Stimulated activated CD4-positive, alpha-beta T cell treated with anti-CD3 and anti-CD28 coated beads, Interleukin-15, amount 100 ng/mL, for 1 hour (primary cell): ENCODE measurements around the gene OAF.

ENCODE experiments used
- DNase-seq, 2 donors: peaks; one replicate each; pipeline ENCODE4 v3.0.0-alpha.2; 2020; ENCODE audit warnings: low read depth in 1 of 2, low spot score in 1 of 2

OAF gene

DNA sequence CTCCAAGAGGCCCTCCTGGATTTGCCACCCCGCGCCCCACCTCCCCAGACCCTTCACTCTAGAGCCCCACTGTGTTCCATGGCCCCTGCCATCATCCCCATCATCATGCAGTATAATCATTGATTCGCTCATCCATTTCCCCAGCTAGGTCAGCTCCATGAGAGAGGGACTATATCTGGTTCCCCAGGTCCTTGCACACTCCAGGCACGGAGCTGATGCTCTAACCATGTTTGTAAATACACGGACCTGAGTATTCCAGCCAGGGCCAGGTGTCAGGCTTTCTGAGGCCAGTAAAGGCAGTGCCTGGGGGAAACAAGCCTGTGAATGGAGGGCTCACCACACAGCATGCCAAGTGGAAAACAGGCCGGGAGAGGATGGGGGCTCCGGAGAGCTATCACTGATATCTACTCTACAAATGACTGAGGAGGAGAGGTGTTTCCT lies 27.1 kb upstream of the OAF start:
- DNase-seq = no peak

DNA sequence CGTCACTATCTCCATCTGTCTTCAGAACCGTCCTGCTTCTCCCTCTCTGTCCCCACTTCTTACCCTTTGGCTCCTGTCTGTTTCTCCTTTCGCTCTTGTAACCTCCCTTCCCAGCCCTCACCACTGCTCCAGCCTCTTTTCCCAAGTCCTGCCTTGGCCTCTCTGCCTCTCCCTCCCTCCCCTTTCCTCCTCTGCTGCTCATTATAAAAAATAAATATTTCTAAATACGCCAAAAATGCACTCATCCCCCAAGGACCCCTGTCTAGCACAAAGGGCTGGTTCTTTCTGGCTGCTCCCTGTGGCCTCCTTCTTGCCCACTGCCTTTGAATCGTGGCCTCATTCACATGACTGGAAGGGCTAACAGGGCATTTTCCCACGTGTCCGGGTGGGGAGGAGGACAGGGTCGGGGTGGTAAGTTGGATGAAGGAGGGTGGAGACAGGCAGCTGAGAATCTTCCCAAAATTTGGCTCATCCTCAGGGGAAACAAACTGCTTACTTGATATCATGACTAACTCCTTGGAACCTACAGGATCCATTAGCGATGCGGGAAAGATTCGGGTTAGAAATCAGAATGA lies 26.4 kb upstream of the OAF start:
- DNase-seq = no peak

DNA sequence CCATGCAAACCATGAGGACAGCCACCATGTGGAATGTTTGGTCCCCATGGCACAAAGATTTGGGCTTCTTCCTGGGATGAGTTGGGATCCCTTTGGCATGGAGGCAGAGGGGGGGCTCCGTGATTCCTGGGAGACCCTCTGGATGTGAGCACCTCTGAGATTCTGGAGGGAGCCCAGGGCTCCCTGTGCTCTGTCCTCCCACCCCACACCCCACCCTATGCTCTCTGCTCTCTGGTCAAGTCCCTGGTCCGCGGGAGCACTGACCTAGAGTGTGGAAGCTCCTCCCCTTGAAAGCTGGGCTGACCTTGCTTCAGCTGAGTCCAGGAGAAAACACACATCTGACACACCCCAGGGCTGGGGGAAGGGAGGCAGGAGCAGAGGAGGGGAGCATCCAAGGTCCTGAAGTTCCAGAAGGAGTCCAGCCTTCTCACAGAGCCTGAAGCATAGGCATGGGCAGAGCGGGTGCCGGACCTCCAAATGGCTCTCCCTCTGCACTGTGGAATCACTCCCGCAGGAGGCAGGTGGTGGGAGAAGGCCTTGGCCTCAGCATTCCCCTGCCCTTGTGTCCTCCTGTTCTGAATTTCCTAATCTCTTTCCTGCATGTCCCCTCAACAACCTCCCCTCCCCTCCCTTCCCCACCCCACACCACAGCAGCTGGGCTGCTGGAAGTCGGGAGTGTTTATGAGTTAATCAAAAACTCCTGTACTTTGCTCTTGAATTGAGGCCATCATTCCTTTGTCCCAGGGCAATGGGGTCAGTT lies 25.7 kb upstream of the OAF start:
- DNase-seq = no peak

DNA sequence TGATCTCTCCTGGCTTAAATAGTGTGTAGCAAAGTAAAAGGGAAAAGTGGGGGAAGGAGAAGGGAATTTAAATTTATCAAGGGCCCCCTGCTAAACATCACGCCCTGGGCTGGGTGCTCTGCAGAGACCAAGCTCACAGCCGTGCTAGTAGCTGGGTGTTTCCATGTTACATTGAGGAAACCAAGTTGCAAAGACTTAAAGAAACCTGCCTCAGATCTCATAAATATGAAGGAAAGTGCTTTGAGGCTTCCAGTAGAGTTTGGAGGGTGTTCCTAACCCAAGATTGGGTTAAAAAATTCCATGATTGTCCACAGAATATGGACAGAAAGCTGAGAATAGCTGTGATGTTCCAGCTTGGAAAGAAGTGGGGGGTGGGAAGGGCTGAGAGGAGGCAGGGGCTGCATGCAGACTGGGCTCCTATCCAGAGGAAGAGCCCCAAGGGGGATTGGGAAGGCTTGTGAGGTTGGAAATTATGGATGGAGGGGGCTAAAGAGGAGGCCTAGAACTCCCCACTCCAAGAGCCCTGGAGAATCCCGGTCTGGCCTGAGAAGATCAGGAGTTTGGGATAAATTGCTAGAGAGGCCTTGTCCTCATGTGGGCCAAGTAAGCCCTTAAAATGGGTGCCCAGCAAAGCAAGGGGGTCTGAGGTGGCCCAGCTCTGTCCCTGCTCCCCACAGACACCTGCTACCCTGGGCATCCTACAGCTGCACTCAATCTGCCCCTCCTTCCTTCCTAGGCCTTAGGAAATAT lies 25.0 kb upstream of the OAF start:
- DNase-seq = no peak

DNA sequence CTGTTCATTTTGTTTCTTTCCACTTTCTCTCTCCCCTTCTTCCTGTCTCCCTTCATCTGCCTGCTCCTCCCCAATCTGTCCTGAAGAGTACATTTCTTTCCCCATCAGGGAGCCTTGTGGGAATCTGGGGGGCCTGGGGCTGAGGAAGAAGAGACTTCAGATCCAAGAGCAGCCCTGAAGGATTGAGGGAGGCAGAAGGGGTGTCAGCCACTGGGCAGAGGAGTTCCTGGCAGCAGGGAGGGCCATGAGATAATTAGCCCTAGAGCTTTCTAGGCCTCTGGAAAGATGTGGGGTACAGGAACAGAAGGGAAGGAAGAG lies 24.4 kb upstream of the OAF start:
- DNase-seq = no peak

DNA sequence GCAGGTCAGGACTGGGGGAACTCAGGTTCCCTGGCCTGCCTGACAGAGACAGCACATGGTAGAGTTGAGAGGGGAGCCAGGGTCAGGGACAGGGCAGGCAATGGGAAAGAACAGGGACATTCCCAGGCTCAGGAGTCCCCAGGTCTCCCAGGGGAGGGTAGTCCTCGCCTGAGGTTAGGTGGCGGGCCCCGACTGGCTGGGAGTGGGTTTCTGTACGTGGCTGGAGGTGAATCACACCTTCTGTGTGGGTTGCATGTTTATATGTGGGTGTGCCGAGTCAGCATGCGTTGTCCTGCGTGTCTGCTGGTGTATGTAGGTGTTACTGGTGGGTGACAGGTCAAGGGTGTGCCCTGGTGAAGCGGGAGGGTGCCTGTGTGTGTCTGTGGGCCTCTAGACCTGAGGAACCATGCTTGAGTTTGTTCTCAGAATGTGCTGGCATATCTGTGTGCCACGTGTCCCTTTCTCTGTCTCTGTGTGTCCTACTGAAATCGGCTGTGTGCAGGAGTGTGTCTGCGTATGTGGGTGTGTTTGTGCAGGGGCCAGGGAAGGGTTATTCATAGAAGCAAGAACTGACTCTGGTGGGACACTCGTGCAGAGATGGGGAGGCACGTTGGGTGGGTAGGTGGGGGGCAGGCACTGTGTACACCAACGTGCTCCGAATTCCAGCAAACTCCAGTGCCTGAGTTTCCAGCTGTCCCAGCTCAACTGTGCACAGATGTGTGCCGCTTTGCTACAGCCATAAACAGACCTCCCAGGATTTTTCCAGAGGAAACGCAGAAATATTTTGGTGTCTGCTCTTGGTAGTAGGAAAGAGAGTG lies 23.8 kb upstream of the OAF start:
- peak in 1 of 2 donors; percentile 6 for DNase-seq

DNA sequence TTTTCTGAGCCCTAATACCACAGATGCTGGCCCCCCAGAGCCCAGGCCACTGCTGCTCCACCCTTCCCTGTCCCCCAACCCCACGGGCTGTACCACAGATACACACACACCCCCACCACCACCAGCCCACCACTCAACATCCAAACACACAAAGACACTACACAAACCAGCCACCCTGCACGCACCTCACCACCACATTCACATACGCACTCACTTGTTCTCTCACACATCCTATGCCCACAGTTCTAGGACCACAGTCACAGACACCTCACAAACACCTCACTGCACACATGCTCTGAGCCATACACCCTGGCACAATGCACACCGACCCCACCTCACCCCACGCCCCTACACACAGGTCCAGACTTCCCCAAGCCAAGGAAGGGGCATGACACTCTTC lies 22.5 kb upstream of the OAF start:
- DNase-seq = no peak

DNA sequence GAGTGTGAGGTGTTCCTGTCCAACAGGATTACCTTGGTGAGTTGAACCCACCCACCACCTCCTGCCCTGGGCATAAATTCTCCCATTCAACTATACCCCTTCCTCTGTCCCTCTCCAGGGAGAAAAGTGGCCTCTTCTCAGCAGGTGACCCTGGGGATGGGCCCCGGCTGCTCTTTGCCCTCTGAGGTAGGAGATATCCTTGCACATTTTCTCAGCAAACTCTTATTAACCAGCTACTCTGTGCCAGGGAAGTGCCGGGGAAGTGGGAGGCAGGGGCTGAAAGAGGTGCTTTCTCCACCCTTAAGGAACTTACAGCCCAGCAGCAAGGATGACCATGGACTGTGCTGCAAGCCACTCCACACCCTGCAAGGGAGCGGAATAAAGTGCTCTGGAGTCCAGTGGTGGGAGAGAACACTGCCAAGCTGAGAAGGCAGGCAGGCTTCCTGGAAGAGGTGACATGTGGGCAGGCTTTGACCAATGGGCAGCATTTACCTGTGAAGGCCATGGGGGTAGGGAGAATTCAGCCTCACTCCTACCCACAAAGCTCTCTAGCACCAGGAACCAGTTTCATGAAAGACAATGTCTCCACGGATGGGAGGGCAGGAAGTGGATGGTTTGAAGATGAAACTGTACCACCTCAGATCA lies 21.9 kb upstream of the OAF start:
- no peak for DNase-seq

DNA sequence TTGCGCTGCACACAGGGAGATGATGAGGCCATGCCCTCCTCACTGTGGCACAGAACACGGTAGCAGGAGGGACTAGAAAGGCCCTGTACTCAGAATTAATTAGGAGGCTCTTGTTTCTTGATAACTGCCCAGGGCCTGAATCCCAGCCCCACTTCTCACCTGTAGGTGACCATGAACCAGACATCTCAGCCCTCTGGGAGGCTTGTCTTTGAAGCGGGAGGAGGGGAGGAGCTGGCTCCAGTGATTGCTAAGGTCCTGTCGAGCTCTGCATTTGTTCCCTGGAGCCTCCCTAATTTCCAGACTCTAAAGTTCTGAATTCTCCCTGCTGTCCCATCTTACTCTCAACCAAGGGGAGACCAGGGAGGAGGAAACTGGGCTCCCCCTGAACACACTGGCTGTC lies 19.8 kb upstream of the OAF start:
- no peak for DNase-seq

DNA sequence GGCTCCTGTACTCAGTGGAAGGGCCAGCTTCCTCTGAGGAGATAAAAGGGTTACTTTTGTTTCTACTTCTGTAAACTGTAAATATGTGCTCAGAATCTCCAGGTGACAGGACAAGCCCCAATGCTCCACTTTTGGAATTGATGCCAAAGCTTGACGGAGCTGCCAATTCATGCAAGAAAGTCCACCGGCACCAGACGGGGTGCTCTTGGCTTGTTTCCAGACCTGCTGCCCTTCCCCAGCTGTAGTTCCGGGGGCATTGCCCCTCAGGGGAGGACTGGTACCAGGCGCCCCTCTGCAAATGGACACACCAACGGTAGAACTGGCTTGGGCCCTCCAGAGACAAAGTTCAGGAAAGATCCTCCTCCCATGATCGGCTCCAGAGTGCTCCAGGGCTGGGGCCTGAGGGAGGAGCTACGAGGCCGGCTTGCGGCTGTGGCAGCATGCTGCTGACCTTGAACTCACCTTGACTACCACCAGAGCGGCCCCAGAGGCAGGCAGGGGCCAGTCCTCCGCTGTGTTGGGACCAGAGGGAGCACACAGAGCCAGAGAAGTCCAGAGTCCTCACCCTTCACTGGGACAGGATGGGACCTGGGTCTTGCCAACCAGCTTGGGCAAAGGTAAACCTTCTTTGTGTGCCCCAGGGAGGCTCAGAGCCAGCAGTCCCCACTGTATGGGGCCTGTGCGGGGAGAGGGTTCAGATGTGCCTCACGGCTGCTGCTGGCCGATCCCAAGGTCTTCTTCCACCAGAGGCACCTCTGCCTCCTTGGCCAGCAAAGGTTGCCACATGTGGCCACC lies 17.8 kb upstream of the OAF start:
- DNase-seq = no peak

DNA sequence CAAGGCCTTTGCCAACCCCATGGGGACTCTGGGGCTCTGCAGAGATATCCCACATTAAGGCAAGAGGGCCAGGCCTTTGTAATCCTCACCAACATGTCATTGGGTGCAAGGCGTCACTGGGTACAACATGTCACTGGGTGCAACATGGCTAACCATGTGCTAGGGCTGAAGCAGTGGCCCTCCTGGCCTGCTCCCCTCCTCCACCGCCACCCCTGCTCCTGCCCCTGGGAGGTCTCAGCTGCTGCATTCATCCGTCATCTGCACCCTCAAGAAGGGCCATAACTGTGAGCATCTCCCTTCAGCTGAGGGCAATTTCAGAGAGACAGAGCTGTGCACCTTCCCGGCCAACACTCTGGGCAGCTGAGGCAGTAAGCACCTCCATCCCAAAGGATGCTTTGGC lies 16.7 kb upstream of the OAF start:
- no peak for DNase-seq

DNA sequence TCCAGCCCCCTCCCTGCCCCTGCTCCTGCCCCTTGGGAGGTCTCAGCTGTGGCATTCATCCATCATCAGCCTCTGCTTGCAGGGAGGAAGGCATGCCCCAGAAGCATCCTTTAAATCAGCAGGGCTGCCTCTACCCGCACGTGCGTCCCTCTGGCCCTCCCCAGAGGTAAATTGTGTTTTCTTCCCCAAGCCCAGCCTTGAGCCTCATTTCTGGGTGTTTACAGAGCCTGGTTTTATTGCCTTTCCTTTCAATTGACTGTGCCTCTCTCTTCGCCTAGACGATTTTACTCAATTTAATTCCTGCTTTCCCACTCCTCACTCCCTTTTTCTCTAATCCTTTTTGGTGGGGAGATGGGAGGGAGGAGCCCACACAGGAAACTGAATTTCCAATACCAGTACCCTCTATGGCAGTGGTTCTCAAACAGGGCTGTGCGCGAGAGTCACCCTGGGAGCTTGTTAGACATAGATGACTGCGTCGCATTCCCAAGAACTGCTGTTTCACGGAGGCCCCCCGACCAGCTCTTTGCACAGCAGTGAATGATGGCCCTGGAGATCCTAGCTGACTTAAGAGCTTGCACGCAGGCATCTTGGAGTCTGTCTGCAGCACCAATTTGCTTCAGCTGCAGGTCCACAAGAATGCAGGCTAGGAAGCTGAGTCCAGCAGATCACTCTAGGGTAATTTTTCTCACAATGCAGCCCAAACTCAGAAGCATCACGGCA lies 15.1 kb upstream of the OAF start:
- no peak for DNase-seq

DNA sequence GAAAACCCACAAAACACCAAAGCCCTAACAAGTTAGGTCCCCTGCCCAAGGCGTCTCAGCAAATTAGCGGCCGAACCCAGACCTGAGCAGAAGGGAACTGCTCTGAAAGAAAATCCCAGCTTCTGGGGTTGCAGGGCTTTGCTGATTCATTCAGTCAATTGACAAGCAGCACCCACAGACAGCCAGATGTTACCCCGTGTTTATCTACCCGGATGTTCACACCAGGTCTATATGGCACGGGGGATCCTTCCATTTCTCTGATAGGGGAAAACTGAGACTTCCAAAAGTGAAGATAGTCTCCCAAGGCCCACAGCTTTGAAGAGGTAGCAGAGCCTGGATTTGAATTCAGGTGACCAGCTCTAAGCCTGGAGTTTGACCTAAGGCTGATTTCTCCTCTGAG lies 14.0 kb upstream of the OAF start:
- no peak for DNase-seq

DNA sequence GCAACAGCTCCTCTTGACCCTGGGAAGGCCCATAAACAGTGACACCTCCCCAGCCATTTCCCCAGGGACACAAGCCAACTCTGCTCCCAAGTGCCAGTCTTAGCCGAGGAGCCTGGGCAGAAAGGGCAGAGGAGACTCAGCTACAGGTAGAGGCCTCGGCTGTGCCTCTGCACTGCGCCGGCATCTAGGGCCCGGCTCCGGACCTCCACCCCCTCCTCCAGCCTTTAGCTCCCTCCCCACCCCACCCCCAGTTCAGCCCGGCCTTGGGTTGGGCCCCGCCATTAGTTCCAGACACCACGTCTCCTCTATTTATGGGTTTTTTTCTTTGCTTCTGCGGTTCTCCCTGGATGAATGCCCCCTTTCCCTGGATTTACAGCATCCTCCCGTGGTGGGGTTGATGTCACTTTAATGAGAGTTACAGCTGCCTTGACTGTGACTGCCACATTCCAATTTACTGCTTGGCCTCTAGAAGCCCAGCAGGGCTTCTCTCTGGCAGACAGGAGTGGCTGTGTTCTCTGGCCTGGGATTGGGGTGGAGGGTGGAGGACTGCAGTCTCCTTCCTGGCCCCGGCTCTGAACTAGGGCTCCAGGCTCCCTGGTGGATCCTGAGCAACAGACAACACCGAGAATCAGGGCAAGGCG lies 13.5 kb upstream of the OAF start:
- no peak for DNase-seq

DNA sequence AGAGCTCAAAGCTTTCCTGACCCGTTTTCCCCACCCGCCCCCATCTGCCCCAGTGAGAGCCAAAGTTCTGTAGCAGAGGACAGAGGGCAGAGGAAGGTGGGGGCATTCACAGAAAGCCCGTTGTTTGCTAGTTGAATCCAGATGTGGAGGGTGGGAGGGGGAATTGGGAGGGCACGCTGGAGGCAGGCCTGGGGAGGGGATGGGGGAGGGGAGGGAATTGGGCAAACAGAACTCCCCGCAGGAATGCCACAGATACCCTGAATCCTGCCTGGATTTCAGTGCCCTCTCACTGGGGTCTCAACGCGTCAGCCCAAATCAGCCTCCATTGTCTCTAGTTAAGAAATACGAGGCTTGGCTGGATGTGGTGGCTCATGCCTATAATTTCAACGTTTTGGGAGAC lies 12.9 kb upstream of the OAF start:
- no peak for DNase-seq

DNA sequence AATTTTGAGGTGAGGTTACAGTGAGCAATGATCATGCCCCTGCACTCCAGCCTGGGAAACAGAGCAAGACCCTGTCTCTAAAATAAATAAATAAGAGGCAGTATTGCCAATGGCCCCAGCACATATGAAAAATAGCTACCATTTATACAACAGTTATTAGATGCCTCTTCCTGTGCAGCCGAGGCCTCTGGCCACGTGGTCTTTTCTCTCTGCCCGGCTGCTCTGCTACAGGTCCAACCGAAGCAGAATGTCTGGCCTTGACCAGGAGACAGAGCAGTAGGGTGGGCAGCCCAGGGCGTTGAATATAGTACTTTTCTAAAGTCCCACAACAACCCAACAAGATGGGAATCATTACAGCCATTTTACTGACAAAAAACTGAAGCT lies 12.4 kb upstream of the OAF start:
- no peak for DNase-seq

DNA sequence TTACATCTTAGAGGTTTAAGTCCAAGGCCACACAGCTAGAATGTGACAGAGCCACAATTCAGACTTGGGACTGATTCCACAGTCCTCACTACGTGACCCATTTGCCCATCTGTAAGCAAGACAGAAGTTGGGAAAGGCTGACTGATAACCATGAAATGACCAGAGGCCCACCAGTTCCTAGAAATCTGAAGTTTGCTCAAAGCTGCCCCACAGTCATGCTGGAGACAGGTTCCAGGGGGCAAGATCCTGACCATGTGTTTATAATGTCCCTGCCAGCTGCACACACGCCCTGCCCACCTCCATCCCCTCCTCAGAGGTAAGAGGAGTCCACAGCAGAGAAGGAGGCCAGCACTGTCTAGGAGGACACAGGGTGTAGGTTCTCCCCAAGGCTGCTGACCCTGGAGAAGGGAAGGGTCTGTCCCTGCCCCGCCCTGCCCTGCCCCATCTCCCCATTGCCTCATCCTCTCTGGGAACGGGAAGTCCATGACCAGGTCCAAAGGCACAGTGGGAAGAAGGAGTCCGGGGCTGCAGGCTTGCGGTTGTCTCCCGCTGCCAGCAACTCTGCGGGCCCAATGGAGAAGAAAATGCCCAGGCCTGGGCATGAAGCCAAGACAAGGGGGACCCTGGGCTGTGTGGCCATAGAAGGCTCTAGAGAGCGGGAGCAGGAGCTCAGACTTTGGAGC lies 11.9 kb upstream of the OAF start:
- no peak for DNase-seq

DNA sequence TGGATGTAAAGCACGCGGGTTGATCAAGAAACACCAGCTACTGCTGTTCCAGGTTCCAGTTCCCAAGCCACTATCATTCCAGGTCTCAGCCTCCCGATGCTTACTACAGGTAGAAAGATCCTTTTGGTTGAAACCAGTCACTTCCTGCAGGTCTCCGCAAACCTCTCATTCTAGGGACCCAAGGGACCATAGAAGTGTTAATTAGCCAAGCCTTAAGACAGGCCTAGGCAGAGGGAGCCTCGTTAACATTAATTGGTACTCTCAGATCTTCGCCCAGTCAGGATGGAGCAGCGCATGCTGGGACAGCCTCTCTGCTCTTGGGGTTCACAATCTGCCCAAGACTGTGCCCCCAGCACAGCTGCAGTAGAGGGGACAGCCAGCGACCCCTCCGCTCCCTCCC lies 11.2 kb upstream of the OAF start:
- DNase-seq = no peak

DNA sequence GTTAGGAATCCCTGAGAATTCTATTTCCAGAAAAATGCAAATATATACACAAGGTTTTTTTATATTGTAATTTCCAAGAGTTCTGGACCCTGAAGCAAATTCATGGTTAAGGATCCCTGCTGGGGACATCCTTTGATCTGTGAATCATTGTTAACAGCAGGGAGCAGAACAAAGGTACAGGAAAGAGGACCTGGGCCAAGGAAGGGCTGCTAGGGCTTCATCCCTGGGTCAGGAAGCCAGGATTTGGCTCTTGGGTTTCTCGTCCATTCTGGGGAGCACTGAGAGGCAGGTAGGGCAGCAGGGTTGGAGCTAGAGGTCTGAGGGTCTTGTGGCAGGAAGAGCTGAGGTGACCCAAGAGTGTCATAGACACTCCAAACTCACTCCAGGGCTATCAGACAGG lies 10.2 kb upstream of the OAF start:
- DNase-seq = no peak
